IPS-18a (cell line): ENCODE results near the gene ACP4.
"Not testable (repeated sequence)": the region's sequence is repeated elsewhere in the genome, so short reads cannot be mapped to it uniquely, and the experiment has no call there.

ENCODE experiments used
- H3K27ac ChIP-seq: one replicate; pipeline ENCODE4 v1.5.1; 2013; ENCODE audit warnings: low read length
- H3K27me3 ChIP-seq: one replicate; pipeline ENCODE4 v1.6.1; 2013; ENCODE audit warnings: mild to moderate bottlenecking, low read length; ENCODE audit not compliant: control insufficient read depth, insufficient read depth
- H3K36me3 ChIP-seq: one replicate; pipeline ENCODE4 v1.6.1; 2013; ENCODE audit warnings: low read depth, low read length; ENCODE audit not compliant: control insufficient read depth
- H3K4me1 ChIP-seq: one replicate; pipeline ENCODE4 v1.6.1; 2013; ENCODE audit warnings: low read depth, low read length; ENCODE audit not compliant: control insufficient read depth
- H3K4me3 ChIP-seq: one replicate; pipeline ENCODE4 v1.5.1; 2013; ENCODE audit warnings: low read length
- H3K9ac ChIP-seq: one replicate; pipeline ENCODE4 v1.6.1; 2013; ENCODE audit warnings: mild to moderate bottlenecking, low read length, moderate library complexity
- H3K9me3 ChIP-seq: one replicate; pipeline ENCODE4 v1.6.1; 2013; ENCODE audit warnings: low read depth, low read length; ENCODE audit not compliant: control insufficient read depth

The ACP4 gene

DNA sequence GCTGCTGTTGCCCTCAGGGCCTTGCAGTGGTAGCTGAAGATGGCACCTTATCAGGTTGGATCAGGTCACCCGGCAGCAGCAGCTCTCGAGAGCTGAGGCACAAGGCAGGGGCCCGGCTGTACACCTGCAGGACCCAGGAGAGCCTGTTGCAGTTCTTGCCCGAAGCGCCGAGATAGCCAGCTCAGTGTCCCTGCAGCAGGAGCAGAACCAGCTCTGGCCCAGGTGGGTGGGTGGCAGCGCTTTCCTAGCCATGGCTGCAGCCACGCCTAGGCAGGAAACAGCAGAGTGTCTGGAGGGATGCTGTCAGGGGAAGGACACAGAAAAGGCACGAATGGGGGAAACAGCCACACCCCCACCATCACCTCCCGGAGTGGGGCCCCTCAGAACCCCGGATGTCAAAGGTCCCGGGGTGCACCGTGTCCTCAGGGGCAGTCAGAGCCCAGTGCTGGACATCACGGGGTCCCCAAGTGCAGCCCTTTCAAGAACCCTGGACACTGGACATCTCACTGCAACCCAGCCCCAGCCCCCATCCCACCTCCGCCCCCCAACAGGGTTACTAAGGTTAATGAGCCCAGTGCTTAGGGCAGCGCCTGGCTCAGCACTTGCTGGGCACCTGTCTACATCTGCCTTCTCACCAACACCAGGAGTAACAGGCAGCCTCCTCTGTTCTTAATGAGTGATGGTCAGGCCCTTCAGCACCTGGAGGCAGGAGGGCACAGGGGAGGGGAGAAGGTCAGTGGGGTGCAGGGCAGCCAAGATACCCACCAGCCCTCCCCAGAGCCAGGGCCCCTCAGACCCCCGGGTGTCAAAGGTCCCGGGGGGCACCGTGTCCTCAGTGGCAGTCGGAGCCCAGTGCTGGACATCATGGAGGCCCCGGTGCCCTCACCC, 8.7 kb downstream of the ACP4 start:
- no peaks in the 10 kb centered on the region for H3K9me3 ChIP-seq
- H3K27ac ChIP-seq = no peak overlapping the region
- H3K4me3 ChIP-seq = no peak overlapping the region
- peaks cover 63% of the 10 kb centered on the region for H3K36me3 ChIP-seq
- H3K9ac ChIP-seq = no peak overlapping the region
- H3K4me1 ChIP-seq = peaks cover 9% of the 10 kb centered on the region
- H3K27me3 ChIP-seq = no peaks in the 10 kb centered on the region

DNA sequence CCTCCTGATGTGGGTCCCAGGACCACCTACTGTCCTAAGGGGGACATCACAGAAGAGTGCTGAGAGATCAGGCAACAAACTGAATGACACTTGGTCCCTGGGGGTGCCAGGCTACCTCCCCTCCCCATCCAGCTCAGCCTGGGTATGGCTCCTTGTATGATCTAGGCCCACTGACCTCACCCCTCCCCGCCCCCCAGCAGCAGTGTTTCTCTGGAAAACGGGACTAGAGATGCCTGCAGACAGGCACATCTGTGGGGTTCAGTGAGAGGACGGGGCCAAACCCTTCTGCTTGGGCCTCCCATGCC, 9.3 kb downstream of the ACP4 start:
- no peaks in the 10 kb centered on the region for H3K27me3 ChIP-seq
- H3K27ac ChIP-seq = no peak overlapping the region
- H3K9me3 ChIP-seq = no peaks in the 10 kb centered on the region
- peaks cover 63% of the 10 kb centered on the region for H3K36me3 ChIP-seq
- no peak overlapping the region for H3K9ac ChIP-seq
- peaks cover 9% of the 10 kb centered on the region for H3K4me1 ChIP-seq
- no peak overlapping the region for H3K4me3 ChIP-seq

DNA sequence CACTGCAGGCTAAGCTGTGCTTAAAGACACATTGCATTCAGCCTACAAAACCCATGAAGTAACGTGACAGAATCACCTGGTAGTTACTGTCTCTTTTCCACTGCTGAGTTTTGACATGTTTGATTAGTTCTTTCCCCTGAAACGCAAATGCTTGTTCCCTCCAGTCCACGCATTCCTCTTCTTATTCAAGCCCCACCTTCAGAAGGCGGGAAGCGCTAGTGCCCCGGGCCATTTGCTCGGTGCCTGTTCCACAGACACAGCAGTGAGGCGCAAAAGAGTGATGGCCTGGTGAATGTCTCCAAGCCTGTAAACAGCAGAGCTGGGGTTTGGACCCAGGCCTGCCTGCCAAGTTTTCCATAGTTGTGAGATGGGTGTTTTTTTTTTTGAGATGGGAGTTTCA, 10.9 kb downstream of the ACP4 start:
- no peaks in the 10 kb centered on the region for H3K27me3 ChIP-seq
- no peak overlapping the region for H3K27ac ChIP-seq
- H3K4me1 ChIP-seq = peaks cover 9% of the 10 kb centered on the region
- no peak overlapping the region for H3K4me3 ChIP-seq
- H3K36me3 ChIP-seq = peaks cover 57% of the 10 kb centered on the region
- no peak overlapping the region for H3K9ac ChIP-seq
- no peaks in the 10 kb centered on the region for H3K9me3 ChIP-seq

DNA sequence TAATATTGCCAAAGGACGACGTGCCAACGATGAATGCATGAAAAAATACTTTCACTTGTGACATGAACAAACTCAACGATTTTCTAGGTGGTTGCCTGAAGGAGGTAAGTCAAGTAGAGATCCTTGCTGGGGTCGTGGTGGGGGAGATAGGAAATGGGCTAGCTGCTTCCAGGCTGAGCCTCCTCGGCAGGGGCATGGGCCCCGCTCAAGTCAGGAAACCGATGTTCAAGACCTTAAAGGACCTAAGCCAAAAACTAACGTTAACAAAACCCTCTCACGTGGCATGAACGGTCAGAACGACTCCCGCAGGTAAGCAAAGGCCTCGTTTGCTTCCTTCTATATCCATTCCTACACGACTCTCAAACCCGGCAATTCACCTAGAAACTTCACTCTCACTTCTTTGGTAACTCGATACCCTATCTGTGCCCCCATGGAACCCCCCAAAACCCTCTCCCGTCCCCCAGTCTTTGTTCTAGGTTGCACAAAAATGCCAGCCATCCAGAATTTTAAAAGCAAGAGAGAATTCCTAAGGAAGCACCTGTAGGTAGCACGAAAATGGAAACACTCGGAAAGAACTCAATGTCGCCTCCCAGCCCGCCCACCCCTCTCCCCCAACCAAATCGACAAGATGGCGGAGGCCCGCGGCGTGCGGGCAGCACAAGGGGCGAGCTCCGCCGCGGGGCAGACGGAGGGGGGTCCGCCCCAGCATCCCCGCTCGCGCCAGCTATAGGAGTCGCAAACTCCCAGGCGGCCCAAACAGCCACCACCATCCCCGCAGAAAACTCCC, 13.6 kb downstream of the ACP4 start:
- H3K27ac ChIP-seq = peak overlapping the region; percentile 95
- no peaks in the 10 kb centered on the region for H3K9me3 ChIP-seq
- peak overlapping the region; percentile 99 for H3K4me3 ChIP-seq
- H3K27me3 ChIP-seq = peaks cover 14% of the 10 kb centered on the region
- peaks cover 9% of the 10 kb centered on the region for H3K4me1 ChIP-seq
- peak overlapping the region; percentile 98 for H3K9ac ChIP-seq
- peaks cover 38% of the 10 kb centered on the region for H3K36me3 ChIP-seq

DNA sequence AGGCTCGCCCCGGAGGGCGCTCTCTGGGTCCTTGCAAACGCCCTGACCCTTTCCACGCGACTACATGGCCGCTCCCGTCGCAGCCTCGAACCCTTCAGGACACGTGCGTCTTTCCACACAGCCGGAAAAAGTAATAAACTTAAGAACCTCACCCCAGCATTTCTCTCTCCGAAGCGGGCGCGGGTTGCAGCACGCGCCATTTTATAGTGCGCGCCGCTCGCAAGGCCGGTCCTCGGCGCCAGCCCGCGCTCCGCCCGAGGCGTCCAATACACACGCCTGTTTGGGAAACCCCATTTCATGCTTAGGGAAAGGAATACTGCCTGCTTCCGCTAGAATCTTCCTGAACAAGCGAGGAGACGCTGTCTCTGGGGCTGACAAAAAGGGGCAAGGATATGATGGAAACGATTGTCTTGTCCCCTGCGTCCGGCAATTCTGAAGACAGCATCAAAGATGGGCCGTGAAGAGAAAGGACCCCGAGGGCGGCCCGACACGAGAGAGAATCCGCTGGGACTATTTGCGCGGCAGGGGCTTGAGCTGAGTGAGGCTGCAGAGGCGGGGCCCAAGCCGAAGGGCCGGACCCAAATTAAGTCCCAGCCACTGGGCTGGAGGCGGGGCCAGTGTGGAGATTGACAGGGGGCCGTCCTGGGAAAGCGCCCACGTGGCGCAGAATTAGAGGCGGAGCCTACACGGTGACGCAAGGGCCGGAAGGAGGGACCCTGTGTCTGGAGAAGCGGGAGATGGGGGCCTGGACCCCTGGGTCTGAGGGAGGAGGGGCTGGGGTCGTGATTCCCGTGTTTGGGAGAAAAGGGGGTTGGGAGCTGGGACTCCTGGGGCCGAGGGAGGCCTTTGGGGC, 14.4 kb downstream of the ACP4 start:
- H3K27me3 ChIP-seq = peaks cover 18% of the 10 kb centered on the region
- peak overlapping the region; percentile 98 for H3K9ac ChIP-seq
- no peaks in the 10 kb centered on the region for H3K9me3 ChIP-seq
- H3K27ac ChIP-seq = peak overlapping the region; percentile 95
- H3K36me3 ChIP-seq = peaks cover 30% of the 10 kb centered on the region
- H3K4me3 ChIP-seq = peak overlapping the region; percentile 99
- H3K4me1 ChIP-seq = peaks cover 9% of the 10 kb centered on the region

DNA sequence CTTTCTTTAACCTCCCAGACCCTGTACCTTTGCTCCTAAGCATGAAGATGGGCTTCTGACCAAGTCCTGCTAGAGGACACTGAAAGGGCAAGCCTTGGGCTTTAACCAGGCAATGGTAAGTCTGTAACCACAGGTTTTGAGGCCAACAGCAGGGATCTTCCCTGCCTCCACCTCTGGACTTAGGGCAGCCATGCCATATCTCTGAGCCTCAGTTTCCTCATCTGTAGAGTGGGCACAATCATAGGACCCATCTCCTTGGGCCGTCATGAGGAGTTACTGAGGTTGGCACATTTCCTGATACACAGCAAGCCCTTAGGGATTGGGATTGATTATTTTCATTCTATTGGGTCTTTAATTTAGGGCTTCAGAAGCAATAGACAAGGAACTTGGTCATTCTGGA, 18.6 kb downstream of the ACP4 start:
- no peak overlapping the region for H3K27ac ChIP-seq
- H3K9ac ChIP-seq = no peak overlapping the region
- H3K27me3 ChIP-seq = peaks cover 18% of the 10 kb centered on the region
- no peak overlapping the region for H3K4me3 ChIP-seq
- no peaks in the 10 kb centered on the region for H3K4me1 ChIP-seq
- H3K36me3 ChIP-seq = no peaks in the 10 kb centered on the region
- H3K9me3 ChIP-seq = no peaks in the 10 kb centered on the region

- H3K9me3 ChIP-seq, H3K36me3 ChIP-seq, H3K4me1 ChIP-seq, H3K9ac ChIP-seq, H3K27ac ChIP-seq, H3K4me3 ChIP-seq: not testable (repeated sequence)
- peaks cover 26% of the 10 kb centered on the region for H3K27me3 ChIP-seq
Measured at GRCh38 chr19:50811622-50812238, 21.5 kb downstream of the ACP4 start.

DNA sequence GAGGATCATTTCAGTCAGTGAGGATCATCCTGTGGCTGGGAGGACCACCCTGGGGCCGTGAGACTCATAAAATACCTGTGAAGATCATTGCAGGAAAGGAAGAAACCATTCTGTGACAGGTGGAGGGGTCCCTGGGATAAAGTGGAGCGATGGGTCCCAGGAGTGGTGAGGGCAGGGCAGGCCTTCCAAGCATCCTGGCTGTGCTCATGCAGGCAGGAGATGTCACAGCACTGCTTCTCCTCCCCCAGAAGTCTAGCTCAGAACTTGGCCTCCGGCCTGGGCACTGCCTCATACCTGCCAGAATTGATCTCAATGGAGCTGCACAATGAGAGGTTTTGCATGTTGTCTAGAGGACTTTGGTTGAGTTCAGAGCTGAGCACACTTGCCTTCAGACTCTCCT, 22.3 kb downstream of the ACP4 start:
- Histone ChIP-seq H3K9ac (no peak overlapping the region), H3K4me3 (no peak overlapping the region), H3K27ac (no peak overlapping the region), H3K9me3 (no peaks in the 10 kb centered on the region), H3K27me3 (peaks cover 26% of the 10 kb centered on the region), H3K36me3 (no peaks in the 10 kb centered on the region), H3K4me1 (no peaks in the 10 kb centered on the region)

DNA sequence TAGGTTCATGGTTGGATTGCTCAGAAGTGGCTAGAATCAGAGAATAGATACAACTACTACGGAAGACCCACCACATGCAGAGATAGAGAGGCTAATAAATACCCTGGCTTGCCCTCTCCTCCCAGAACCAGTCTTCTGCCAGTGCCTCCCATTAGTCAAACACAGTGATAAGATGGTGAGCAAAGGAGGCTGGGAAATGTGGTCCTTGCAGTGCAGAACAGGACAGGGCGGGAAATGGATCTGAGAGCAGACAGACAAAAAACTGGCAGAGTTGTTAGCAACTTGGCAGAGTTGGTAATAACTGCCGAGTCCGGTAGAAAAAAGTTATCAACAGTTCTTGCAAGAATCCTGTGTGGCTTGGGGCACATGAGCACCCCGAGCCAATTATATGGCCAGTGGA, 24.7 kb downstream of the ACP4 start:
- Histone ChIP-seq H3K4me3 (no peak overlapping the region), H3K36me3 (no peaks in the 10 kb centered on the region), H3K9ac (no peak overlapping the region), H3K27ac (no peak overlapping the region), H3K9me3 (no peaks in the 10 kb centered on the region), H3K4me1 (peaks cover under 1% of the 10 kb centered on the region), H3K27me3 (peaks cover 23% of the 10 kb centered on the region)

DNA sequence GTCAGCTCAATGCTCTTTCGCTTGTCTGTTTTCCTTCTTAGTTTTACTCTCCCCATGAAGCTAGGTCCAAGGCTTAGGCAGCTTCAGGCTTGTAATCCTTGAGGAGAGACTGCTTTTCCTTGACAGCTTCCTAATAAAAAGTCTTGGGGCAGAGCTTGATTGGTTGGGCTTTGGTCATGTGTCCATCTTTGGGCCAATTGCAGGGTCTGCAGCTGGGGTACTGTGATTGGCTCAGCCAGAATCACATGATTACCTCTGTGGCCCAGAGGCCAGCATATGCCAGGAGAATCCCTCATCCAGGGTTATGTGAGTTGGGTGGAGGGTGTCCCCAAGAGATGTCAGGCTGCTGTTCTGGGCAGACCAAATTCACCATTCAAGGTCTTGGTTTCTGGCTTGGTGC, 25.2 kb downstream of the ACP4 start:
- H3K4me3 ChIP-seq = no peak overlapping the region
- H3K9me3 ChIP-seq = no peaks in the 10 kb centered on the region
- H3K9ac ChIP-seq = no peak overlapping the region
- no peak overlapping the region for H3K27ac ChIP-seq
- peaks cover 28% of the 10 kb centered on the region for H3K27me3 ChIP-seq
- peaks cover 6% of the 10 kb centered on the region for H3K4me1 ChIP-seq
- no peaks in the 10 kb centered on the region for H3K36me3 ChIP-seq
